ENCODE results near the gene TTC22.

The TTC22 gene

GRCh38 chr1:54751426-54751825, 49.7 kb downstream of the TTC22 start:
- no peak for DNase-seq (ENCODE audit: low spot score)

DNA sequence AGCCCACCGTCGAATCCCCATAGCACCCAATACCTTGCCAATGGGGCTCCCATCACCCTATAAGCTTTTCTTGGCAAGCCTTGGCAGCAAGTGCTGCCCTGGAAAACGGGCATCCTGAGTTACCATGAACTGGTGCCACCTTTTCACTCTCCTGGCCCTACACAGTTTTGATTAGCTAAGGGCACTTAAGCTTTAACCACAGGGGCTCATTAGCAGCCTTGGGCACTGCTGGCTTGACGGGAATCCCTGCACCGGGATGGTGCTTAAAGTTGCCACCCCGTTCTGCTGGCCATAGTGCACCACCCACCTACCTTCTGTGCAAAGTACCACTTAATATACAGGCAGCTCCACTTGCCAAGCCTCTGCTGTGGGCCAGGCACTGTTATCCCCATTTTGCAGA, 50.5 kb downstream of the TTC22 start:
- no peak for DNase-seq (ENCODE audit: low spot score)

GRCh38 chr1:54748094-54748835, 52.9 kb downstream of the TTC22 start:
- DNase-seq (ENCODE audit: low spot score), result no peak

GRCh38 chr1:54745864-54746263, 55.3 kb downstream of the TTC22 start:
- no peak for DNase-seq (ENCODE audit: low spot score)

- no peak for DNase-seq (ENCODE audit: low spot score)
These were observed 55.8 kb downstream of the TTC22 start for GRCh38 chr1:54745274-54745673.

DNA sequence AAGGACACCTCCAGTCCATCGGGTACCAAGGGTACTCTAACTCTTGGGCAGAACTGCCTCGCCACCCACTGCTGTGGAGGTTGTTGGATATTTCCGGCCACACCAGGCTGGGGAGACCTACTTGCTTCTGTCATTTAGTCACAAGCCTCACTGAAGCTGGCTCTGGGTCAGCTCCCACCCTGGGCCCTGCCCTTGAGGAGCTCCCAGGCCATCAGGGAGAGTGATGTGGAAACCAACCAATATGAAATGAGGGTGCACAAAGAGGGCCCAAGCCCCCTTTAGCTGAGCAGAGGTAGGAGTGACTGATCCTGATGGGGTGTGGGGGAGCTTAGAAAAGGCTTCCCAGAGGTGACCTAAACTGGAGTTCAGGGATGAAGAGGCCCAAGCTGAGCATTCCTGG, 56.4 kb downstream of the TTC22 start:
- DNase-seq (ENCODE audit: low spot score), result no peak

DNA sequence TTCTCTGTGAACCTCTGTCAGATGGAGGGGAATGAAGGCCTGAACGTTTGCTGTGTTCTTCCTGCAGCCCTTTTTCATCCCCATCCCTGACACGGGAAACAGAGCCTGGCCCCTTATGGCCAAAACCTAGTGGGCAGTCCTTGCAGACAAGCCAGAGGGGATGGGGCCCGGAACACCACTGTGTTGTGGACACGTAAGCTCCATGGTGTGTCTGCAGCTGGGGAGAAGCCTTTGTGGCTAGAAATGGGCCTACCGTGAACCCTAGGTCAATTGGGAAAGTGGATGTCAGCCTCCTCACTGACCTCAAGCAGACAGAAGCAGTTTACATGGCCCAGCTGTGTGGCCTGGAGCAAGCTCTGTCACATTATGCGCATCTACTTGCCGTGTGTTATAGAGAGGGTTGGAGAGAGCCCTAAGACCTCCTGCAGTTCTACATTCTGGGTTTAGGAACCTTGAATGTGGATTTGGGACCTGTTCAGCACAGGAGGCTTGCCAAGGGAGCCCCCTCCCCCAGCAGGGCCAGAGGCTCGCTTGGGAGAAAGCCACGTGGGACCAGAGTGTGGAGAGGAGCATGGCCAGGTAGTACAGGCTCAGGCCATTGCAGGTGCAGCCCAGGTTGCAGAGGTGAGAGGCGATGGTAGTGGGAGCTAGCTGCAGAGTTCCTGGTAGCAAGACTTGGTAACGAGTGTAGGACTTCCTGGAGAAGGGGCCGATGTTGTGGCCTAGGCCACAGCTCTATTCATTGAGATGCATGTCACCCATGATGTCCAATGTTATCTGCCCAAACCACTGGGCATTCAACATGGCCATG, 57.5 kb downstream of the TTC22 start:
- no peak for DNase-seq (ENCODE audit: low spot score)

GRCh38 chr1:54742282-54742681, 58.8 kb downstream of the TTC22 start:
- DNase-seq (ENCODE audit: low spot score), result no peak

GRCh38 chr1:54741531-54741930, 59.6 kb downstream of the TTC22 start:
- no peak for DNase-seq (ENCODE audit: low spot score)

GRCh38 chr1:54738244-54738643, 62.9 kb downstream of the TTC22 start:
- no peak for DNase-seq (ENCODE audit: low spot score)

- no peak for DNase-seq (ENCODE audit: low spot score)
These were observed 64.4 kb downstream of the TTC22 start for GRCh38 chr1:54736685-54737084.

All from hematopoietic multipotent progenitor cell treated with erythropoietin and hydrocortisone succinate and interleukin-3 and kit ligand, for 15 days (in vitro differentiated cells).